Spleen (tissue), 7 donors: ENCODE data around the gene PCP2.

Experiments
- POLR2A ChIP-seq, 3 donors: fragments of 450-650 bp; IDR thresholded peaks; one replicate each; pipeline ENCODE4 v1.5.1; 2017; ENCODE audit warnings: antibody characterized with exemption in 3 of 3, mild to moderate bottlenecking in 1 of 3
- POLR2AphosphoS5 ChIP-seq, 3 donors: sonication (generic); formaldehyde crosslinking; IDR thresholded peaks; one replicate each; pipeline ENCODE4 v1.5.1; 2017; ENCODE audit warnings: antibody characterized with exemption in 3 of 3
- TF ChIP-seq, protein P1 (sequence below), 11 experiments: fragments of 200-600 bp in 7 of 11; fragments of 450-650 bp in 4 of 11; sonication (generic) in 4 of 11; IDR thresholded peaks in 8 of 11; conservative IDR thresholded peaks in 3 of 11; 1 replicate in 7 of 11; 2 replicates in 4 of 11; pipeline versions ENCODE4 v1.4.0 to v1.8.0; 2016 to 2021; ENCODE audit warnings: antibody characterized with exemption in 11 of 11, inconsistent platforms in 4 of 11, mild to moderate bottlenecking in 1 of 11
- donor health status: DM: no; HTN: no; CAD: no; lungs with moderate emphysema.
- donor health status: DM: no; HTN: no; CAD: no.
- donor health status: DM: no; HTN: no; CAD: no.

DNA sequence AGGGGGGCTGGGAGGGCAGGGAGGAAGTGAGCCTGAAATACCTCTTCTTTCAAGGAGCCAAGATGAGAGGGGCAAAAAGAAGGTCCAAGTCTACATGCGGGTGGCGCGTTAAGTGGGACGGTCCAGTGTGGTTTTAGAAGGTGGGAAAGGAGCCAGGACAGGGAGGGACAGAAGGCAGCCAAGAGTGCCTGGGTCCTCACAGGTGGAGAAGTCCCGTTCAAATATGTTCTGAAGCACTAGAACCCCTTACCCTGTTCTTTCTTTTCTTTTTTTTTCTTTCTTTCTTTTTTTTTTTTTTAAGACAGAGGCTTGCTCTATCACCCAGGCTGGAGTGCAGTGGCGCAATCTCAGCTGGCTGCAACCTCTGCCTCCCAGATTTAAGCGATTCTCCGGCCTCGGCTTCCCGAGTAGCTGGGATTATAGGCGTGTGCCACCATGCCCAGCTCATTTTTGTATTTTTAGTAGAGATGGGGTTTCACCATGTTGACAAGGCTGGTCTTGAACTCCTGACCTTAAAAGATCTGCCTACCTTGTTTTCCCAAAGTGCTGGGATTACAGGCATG, 30.5 kb downstream of the PCP2 start:
- TF ChIP-seq, protein P1, sequence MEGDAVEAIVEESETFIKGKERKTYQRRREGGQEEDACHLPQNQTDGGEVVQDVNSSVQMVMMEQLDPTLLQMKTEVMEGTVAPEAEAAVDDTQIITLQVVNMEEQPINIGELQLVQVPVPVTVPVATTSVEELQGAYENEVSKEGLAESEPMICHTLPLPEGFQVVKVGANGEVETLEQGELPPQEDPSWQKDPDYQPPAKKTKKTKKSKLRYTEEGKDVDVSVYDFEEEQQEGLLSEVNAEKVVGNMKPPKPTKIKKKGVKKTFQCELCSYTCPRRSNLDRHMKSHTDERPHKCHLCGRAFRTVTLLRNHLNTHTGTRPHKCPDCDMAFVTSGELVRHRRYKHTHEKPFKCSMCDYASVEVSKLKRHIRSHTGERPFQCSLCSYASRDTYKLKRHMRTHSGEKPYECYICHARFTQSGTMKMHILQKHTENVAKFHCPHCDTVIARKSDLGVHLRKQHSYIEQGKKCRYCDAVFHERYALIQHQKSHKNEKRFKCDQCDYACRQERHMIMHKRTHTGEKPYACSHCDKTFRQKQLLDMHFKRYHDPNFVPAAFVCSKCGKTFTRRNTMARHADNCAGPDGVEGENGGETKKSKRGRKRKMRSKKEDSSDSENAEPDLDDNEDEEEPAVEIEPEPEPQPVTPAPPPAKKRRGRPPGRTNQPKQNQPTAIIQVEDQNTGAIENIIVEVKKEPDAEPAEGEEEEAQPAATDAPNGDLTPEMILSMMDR (IDR thresholded peaks at IDR 0.05 in 8 of 11, conservative IDR thresholded peaks at IDR 0.05 in 3 of 11) = no peak
- TF ChIP-seq POLR2AphosphoS5 (IDR thresholded peaks at IDR 0.05) (no peak), POLR2A (IDR thresholded peaks at IDR 0.05) (no peak)
